Measurements from ENCODE around the gene DYNC1H1. TPM values are rescaled to one million over a fixed set of nuclear protein-coding genes. Genes with fewer than 3 reads are reported as not detected.

Gene DYNC1H1
- total and polyA plus RNA-seq, 2 experiments from 2014 or later, result 158 to 434 TPM

DNA sequence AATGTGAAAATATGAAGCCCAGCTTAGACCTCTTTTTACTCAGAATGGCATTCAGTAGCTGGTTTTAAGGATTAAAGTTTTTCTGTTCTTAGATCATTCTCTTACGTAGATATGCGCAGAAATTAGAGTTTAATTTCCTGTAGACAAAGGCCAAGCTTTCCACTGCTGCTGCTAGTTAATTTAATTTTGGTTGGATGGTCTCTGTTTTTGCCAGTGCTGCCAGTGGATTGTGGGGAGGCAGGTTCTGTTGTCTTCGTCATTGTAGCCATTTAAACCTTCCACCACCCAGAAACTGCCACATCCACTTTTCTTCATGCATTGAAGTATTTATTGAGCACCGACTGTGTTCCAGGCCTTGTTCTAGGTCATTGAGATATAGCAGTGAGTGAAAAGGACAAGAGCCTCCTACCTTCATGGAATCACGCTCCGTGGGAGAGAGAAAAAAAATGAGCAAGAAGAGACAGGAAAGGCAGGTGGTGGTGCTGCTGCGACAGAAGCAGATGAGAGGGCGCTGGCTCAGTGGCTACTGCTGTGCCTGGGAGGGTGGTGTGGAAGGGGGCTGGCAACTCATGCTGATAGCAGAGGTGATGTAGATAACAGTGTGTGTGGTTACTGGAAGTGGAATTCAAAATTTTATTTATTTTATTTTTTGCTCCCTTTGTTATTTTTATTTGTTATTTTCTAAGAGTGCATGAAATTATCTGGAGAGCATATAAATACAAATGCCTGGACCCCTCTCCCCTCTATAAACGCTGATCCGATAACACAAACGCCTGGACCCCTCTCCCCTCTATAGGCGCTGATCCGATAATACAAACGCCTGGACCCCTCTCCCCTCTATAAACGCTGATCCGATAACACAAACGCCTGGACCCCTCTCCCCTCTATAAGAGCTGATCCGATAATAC is 33.3 kb downstream of the DYNC1H1 start:
- no peak overlapping the region for H3K4me3 ChIP-seq
- no peaks in the 10 kb centered on the region for H3K9me3 ChIP-seq (ENCODE audit: low read depth)
- peaks cover 74% of the 10 kb centered on the region for H3K36me3 ChIP-seq
- no peaks in the 10 kb centered on the region for H3K27me3 ChIP-seq
- no peaks in the 10 kb centered on the region for H3K4me1 ChIP-seq (ENCODE audit: low read depth)
- H3K27ac ChIP-seq, result no peak overlapping the region
- TF ChIP-seq, protein P1, sequence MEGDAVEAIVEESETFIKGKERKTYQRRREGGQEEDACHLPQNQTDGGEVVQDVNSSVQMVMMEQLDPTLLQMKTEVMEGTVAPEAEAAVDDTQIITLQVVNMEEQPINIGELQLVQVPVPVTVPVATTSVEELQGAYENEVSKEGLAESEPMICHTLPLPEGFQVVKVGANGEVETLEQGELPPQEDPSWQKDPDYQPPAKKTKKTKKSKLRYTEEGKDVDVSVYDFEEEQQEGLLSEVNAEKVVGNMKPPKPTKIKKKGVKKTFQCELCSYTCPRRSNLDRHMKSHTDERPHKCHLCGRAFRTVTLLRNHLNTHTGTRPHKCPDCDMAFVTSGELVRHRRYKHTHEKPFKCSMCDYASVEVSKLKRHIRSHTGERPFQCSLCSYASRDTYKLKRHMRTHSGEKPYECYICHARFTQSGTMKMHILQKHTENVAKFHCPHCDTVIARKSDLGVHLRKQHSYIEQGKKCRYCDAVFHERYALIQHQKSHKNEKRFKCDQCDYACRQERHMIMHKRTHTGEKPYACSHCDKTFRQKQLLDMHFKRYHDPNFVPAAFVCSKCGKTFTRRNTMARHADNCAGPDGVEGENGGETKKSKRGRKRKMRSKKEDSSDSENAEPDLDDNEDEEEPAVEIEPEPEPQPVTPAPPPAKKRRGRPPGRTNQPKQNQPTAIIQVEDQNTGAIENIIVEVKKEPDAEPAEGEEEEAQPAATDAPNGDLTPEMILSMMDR (IDR thresholded peaks at IDR 0.05; ENCODE audit: low read depth, low read length), result no peak
- DNase-seq (ENCODE audit: low read depth in 1 of 2, low spot score in 1 of 2), result no peak

DNA sequence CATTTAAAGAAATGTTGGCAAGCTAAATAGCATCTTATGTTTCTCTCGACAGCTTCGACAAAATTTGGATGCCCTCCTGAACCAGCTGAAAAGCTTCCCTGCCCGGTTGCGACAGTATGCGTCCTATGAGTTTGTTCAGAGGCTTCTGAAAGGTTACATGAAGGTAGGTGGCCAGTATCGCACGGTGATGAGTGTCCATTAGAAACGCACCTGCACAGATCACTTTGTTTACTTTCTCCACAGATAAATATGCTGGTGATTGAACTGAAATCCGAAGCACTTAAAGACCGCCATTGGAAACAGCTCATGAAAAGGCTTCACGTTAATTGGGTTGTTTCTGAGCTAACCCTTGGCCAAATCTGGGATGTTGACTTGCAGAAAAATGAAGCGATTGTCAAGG is 36.5 kb downstream of the DYNC1H1 start:
- Histone ChIP-seq H3K4me1 (ENCODE audit: low read depth) (no peaks in the 10 kb centered on the region), H3K9me3 (ENCODE audit: low read depth) (no peaks in the 10 kb centered on the region), H3K4me3 (no peak overlapping the region), H3K27ac (peak overlapping the region; percentile 16), H3K27me3 (no peaks in the 10 kb centered on the region), H3K36me3 (peaks cover 75% of the 10 kb centered on the region)
- DNase-seq (ENCODE audit: low read depth in 1 of 2, low spot score in 1 of 2), result no peak
- TF ChIP-seq, protein P1 (IDR thresholded peaks at IDR 0.05; ENCODE audit: low read depth, low read length), result no peak

DNA sequence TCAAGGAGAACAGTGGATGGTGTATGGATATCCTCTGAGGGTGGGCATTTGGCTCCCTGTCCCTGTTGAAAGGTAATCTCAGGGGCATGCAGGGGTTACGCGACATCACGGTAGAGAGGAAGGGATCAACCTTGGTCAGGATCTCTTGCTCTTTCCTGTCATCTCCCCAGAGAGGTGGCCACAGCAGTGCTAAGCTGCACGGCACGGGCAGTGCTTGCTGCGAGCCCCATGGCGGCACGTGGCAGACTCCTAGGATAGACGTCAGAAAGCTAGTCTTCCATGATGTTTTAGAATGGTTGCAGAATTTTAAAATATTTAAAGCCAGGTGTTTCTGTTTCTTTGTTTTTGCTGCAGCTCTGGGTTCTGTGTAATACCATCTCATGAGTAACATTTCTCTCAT is 41.0 kb downstream of the DYNC1H1 start:
- peaks cover 89% of the 10 kb centered on the region for H3K36me3 ChIP-seq

DNA sequence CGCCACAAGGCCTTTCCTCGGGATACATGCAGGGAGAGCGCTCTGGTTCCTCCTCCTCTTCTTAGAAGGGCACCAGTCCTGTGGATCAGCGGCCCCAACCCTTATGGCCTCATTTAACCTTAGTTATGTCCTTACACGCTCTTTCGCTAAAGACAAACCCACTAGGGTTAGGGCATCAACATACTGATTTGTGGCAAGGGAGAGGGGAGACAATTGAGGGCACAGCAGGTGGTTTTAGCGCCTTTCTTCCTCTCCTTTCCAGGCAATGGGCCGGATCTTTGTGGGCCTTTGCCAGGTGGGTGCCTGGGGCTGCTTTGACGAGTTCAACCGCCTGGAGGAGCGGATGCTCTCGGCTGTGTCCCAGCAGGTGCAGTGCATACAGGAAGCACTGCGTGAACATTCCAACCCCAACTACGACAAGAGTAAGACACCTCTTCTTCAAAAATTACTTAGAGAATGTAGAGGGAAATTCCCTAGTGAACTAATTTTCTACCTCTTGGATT is 43.6 kb downstream of the DYNC1H1 start:
- Histone ChIP-seq H3K27me3 (no peaks in the 10 kb centered on the region), H3K9me3 (ENCODE audit: low read depth) (no peaks in the 10 kb centered on the region), H3K36me3 (peaks cover 93% of the 10 kb centered on the region), H3K4me1 (ENCODE audit: low read depth) (no peaks in the 10 kb centered on the region), H3K27ac (no peak overlapping the region), H3K4me3 (no peak overlapping the region)
- TF ChIP-seq, protein P1 (IDR thresholded peaks at IDR 0.05; ENCODE audit: low read depth, low read length), result no peak
- DNase-seq (ENCODE audit: low read depth in 1 of 2, low spot score in 1 of 2), result no peak

More for the DNA sequence above, 41.0 kb downstream of the DYNC1H1 start:
- no peaks in the 10 kb centered on the region for H3K27me3 ChIP-seq
- no peak for DNase-seq (ENCODE audit: low read depth in 1 of 2, low spot score in 1 of 2)
- TF ChIP-seq, protein P1 (IDR thresholded peaks at IDR 0.05; ENCODE audit: low read depth, low read length), result no peak
- no peak overlapping the region for H3K4me3 ChIP-seq
- no peak overlapping the region for H3K27ac ChIP-seq
- no peaks in the 10 kb centered on the region for H3K9me3 ChIP-seq (ENCODE audit: low read depth)
- no peaks in the 10 kb centered on the region for H3K4me1 ChIP-seq (ENCODE audit: low read depth)

DNA sequence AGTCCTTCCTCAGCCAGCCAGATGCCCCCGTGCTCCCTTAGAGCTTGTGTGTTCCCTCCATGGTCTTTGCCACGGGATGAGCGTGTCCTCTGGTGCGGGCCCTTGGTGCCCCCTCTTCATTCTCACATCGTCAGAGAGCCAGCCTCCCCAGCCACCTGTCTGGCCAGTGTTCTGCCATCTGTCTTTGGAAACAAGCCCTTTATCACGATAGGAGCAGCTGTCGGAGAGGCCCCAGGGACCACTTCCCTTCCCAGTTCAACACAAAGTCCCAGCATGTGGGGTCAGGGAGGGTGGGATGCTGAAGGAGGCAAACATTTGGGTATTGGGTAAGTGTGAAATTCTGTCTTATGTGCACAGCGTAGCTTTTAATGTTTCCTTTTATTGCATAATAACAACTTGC is 44.5 kb downstream of the DYNC1H1 start:
- DNase-seq (ENCODE audit: low read depth in 1 of 2, low spot score in 1 of 2), result no peak
- no peaks in the 10 kb centered on the region for H3K4me1 ChIP-seq (ENCODE audit: low read depth)
- no peak overlapping the region for H3K27ac ChIP-seq
- no peaks in the 10 kb centered on the region for H3K27me3 ChIP-seq
- no peak overlapping the region for H3K4me3 ChIP-seq
- H3K36me3 ChIP-seq, result peaks cover 89% of the 10 kb centered on the region
- TF ChIP-seq, protein P1 (IDR thresholded peaks at IDR 0.05; ENCODE audit: low read depth, low read length), result no peak
- H3K9me3 ChIP-seq (ENCODE audit: low read depth), result no peaks in the 10 kb centered on the region
